Measurements from ENCODE around the gene PARP15.
"Not testable (repeated sequence)": the region's sequence is repeated elsewhere in the genome, so short reads cannot be mapped to it uniquely, and the experiment has no call there.

The PARP15 gene

GRCh38 chr3:122674339-122674738 is 96.9 kb downstream of the PARP15 start:
- DNase-seq = no peak

- no peak for DNase-seq
Measured at GRCh38 chr3:122676759-122677158, 99.3 kb downstream of the PARP15 start.

GRCh38 chr3:122677216-122677615 is 99.8 kb downstream of the PARP15 start:
- DNase-seq = no peak

GRCh38 chr3:122678506-122678905 is 101.1 kb downstream of the PARP15 start:
- DNase-seq = no peak

- DNase-seq = peak; percentile 87
Measured at GRCh38 chr3:122679085-122679881, 101.8 kb downstream of the PARP15 start.

GRCh38 chr3:122679882-122680474 is 102.5 kb downstream of the PARP15 start:
- DNase-seq = peak; percentile 37

GRCh38 chr3:122680475-122681283 is 103.2 kb downstream of the PARP15 start, which contains the start of gene PARP14:
Gene PARP14 (plus strand): TSS chr3:122680839. CDS start chr3:122680884, 45 bp downstream.
- DNase-seq = peak; percentile 74

- DNase-seq = no peak
Measured at GRCh38 chr3:122681284-122681973, 104.0 kb downstream of the PARP15 start.

- DNase-seq = no peak
Measured at GRCh38 chr3:122681974-122682409, 104.5 kb downstream of the PARP15 start.

- DNase-seq = not testable (repeated sequence)
Measured at GRCh38 chr3:122682778-122683411, 105.4 kb downstream of the PARP15 start.

- DNase-seq = no peak
Measured at GRCh38 chr3:122687298-122687697, 109.8 kb downstream of the PARP15 start.
